DMS 273 (cell line): ENCODE data around the gene ANKRD52.
"Not testable (repeated sequence)": the region's sequence is repeated elsewhere in the genome, so short reads cannot be mapped to it uniquely, and the experiment has no call there.

ENCODE experiments used
- DNase-seq: peaks from one replicate; lab custom pipeline; 2025; ENCODE audit not compliant: unreplicated experiment; lab: John Stamatoyannopoulos, UW

Gene ANKRD52

GRCh38 chr12:56258068-56258819 lies at the start of gene ANKRD52:
Gene ANKRD52, minus strand, starts transcription at chr12:56258384. Its CDS starts 115 bp downstream, at chr12:56258269.
- peak; percentile 86 for DNase-seq

GRCh38 chr12:56307221-56307965 lies 49.2 kb upstream of the ANKRD52 start:
- DNase-seq = no peak

DNA sequence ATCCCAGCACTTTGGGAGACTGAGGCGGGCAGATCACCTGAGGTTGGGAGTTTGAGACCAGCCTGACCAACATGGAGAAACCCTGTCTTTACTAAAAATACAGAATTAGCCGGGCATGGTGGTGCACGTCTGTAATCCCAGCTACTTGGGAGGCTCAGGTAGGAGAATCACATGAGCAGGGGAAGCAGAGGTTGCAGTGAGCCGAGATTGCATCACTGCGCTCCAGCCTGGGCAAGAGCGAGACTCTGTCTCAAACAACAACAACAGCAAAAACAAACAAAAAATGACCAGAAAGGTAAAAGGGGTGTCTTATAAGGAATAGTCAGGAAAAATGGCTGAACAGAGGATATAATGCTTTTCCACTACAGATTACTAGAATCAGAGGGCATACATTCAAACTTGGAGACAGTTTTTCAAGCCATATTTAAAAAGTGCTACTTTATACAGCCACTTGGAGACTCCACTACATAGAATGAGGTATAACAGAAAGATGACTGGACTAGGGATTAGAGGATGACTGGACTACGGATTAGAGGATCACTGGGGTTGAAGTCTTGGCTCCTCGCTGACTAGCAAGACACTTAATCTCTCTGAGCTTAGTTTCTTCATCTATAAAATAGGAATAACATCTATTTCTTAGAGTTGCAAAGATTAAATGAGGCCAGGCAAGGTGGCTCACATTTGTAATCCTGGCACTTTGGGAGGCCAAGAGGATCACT lies 46.8 kb upstream of the ANKRD52 start:
- no peak for DNase-seq

DNA sequence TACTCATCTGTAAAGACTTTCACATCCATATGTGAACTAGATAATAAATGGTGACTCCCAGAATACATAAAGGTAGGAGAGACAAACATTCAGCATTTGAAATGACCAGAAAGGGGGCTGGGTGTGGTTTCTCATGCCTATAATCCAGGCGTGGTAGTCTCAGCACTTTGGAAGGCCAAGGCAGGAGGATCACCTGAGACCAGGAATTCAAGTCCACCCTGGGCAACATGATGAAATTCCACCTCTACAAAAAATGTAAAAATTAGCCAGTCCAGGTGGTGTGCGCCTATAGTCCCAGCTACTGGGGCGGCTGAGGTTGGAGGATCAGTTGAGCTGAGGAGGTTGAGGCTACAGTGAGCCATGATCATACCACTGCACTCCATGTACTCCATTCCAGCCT lies 46.1 kb upstream of the ANKRD52 start:
- no peak for DNase-seq

DNA sequence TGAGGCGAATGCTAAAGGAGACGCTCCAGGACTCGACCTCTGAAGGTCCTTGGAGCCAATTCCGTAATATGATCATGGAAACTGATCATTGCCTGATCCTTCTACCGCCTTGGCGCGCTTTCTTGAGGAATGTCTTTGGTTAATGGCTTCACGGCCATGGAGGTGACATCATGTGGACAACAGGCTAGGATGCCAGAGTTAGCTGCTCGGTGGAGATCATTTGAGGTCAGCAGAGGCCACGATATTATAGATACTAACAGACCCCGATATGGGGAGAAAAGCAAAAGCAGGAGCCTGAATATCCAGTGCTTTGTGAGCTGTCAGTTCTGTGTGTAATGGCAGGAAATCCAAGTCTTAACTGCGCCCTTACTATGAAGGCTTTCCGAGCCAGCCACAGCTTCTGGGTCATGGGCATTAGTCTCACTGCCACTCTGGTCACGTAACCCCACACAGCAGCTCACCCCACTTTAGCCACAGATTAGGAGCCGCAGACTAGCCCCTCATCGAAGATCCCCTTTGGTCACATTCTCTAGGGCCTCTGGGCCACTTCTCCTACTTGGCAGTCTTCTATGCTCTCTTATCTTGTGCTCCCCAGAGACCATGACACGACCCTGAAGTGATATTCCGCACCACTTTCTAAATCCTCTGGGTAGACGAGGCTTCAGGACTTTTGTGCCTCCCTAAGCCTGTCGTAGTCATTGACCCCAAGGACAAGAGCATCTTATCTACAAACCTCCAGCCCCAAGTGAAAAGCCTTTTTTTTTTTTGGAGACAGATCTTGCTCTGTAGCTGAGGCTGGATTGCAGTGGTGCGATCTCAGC lies 42.7 kb upstream of the ANKRD52 start:
- no peak for DNase-seq

DNA sequence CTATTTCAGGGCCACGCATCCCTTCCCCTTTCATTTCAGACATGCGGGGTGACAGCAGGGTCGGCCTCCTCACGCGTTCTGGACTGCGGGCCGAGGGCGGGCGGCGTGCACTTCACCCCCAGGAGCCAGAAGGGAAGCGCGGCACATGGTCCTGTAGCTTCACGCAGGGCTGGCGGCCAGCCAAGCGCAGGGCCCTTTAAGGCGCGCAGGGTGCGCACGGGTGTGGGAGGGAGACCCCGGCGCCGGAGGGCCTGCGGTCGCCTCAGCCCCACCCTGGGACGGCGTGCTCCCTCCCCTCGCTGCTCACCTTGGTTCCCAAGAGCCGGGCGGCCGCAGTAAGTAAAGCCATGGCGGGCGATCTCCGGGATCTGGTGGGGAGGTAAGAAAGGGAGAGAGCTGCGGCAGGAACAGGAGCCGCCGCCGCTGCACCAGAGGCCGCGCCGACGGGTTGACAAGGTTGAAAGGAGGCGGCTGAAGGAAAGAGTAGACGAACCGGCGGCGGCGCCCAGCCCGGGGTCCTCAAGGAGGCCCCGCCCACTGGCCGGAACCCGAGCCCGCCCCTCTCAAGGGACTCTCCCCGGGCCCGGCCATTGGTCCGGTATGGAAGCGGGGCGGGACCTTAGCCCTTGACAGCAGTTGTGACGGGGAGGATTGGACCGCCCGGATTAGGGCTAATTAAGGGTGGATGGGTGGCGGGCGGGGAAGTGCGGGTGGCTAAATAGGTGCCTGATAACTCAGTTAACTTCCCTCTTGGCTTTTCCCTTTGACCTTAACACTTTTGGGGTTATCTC lies 41.9 kb upstream of the ANKRD52 start, which contains the start of gene CS:
Gene CS (minus strand): TSS at position 478 of the 791 bp plus-strand sequence. CDS start 129 bp downstream, at position 349.
- peak; percentile 98 for DNase-seq

GRCh38 chr12:56299308-56299852 lies 41.2 kb upstream of the ANKRD52 start:
- peak; percentile 37 for DNase-seq

- DNase-seq = no peak
Measured at GRCh38 chr12:56298828-56299227, 40.6 kb upstream of the ANKRD52 start.

GRCh38 chr12:56297400-56297799 lies 39.2 kb upstream of the ANKRD52 start:
- DNase-seq = no peak

DNA sequence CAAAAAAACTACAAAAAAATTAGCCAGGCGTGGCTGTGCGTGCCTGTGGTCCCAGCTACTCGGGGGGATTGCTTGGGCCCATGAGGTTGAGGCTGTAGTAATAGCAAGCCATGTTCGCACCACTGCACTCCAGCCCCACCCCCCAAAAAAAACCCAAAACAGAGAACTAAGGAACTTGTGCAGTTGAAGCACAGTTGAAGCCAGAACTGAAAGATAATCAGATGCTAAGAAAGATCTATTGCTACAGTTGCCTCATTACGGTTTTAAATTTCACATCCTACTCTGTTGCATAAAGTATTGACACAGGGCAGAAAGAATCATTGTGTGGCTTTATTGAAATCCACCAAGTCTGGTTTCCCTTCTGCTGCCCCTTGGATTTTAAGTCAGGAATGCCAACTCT lies 38.1 kb upstream of the ANKRD52 start:
- no peak for DNase-seq

DNA sequence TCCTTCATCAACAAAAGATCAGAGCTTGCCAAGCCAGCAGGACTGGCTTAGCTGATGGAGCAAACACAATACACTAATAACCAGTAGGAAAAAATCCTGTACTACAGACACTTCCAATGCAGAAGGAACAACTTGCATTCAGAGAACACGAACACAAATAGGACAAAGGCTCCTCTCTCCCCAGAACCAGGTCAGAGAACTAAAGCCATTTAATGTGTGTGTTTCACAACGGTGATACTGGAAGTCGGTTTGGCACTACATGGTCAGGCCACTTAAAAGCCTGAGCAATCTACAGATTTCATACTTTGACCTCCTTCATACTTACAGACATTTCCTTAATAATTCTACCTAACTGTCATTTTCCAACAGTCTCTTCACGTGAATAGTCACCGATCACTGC lies 35.6 kb upstream of the ANKRD52 start:
- DNase-seq = no peak

GRCh38 chr12:56288705-56289387 lies 30.7 kb upstream of the ANKRD52 start:
- no peak for DNase-seq

DNA sequence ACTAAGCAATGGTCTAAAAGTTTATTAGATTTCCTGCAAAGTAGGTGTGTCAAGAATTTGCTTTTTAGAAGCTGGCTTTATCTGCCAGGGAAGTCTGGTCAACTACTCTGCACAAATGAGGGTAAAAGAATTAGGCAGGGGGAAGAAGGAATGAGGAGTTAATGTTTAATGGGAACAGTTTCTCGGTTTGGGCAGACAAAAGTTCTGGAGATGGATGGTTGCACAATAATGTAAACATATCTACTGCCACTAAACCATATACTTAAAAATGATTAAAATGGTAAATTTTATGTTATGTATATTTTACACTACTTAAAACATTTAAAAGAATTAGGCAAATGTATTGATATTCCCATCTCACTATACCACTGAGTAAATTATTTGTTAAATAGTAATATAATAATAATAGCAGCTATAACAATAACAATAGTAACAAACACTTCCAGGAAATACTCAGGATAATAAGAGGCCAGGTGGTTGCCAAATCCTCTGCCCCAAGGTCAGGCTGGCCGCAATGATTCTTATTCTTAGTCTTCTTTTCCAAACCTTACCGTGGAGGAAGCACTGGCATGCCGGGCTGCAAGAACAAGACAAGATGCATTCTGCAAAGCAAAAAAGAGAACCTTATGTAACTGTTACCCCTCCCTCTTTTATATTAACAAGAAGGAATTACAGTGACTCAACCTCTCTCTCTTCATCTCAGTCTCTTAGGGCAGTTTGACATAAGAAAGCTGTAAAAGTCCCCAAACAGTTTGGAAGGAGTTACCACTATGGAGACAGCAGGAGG lies 28.1 kb upstream of the ANKRD52 start:
- DNase-seq = no peak

DNA sequence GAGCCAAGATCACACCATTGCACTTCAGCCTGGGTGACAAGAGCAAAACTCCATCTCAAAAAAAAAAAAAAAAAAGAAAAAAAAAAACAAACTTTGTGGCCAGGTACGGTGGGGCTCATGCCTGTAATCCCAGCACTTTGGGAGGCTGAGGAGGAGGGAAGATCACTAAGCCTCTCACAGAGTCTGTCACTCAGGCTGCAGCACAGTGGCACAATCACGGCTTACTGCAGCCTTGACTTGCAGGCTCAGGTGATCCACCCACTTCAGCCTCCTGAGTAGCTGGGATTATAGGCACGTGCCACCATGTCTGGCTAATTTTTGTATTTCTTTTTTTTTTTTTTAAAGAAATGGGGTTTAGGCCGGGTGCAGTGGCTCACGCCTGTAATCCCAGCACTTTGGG lies 26.1 kb upstream of the ANKRD52 start:
- not testable (repeated sequence) for DNase-seq

- no peak for DNase-seq
Measured at GRCh38 chr12:56282579-56282978, 24.4 kb upstream of the ANKRD52 start.

DNA sequence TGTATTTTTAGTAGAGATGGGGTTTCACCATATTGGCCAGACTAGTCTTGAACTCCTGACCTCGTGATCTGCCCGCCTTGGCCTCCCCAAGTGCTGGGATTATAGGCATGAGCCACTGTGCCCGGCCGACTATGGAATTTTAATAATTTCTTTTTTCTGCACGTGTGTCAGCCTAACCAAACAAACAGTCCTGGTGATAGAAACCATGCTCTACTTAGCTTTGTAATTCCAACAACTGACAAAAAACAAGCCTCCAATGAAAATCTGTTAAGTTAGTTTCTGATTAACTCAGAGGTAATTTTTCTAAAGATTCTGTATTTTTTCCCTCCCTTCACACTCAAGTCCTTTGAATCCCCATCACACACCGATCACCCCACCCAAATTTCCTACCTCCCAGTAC lies 23.8 kb upstream of the ANKRD52 start:
- DNase-seq = no peak

DNA sequence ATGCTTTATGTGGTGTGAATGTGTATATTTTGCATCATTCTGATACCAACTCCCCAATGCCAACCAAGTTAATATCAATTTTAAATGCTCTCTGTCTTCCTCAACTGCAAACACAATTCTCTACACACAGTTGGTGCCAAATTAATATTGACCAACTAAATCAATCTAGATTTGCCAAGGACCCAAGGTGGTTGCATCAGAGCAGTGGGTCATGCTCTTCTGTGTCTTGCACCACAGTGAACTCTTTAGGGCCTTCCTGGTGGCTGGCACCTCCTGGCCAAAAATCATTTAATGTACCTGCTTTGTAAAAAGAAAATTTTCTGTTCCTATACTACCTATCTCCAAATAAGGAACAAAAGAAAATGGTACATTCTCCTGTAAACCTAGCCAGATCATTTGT lies 22.7 kb upstream of the ANKRD52 start:
- no peak for DNase-seq

DNA sequence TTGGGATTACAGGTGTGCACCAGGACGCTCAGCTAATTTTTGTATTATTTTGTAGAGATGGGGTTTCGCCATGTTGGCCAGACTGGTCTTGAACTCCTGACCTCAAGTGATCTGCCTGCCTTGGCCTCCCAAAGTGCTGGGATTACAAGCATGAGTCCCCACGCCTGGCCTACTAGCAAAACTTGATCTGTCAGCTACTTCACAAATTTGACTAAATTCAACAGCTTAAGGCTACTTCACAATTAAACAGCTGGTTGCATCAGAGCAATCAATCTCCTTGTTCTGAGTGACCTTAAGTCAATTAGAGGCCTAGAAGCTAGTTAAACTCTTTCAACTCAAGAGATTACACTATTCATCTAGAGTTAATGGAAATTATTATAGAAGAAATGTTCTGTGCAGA lies 20.7 kb upstream of the ANKRD52 start:
- no peak for DNase-seq
